H1 (cell line): Measurements from ENCODE around the gene UQCRC2. TPM values are rescaled to one million over a fixed set of nuclear protein-coding genes. Genes with fewer than 3 reads are reported as not detected.

ENCODE experiments used
- CTCF ChIA-PET: fragments of 300-600 bp; sonication (Branson Sonifier 250); formaldehyde crosslinking; loops from one replicate; lab custom pipeline; 2021; ENCODE audit not compliant: partially characterized antibody; lab: Charles Lee
- POLR2A ChIA-PET: fragments of 300-600 bp; sonication (Branson Sonifier 250); formaldehyde crosslinking; loops from one replicate; lab custom pipeline; 2021; ENCODE audit warnings: inconsistent platforms; ENCODE audit not compliant: partially characterized antibody; lab: Charles Lee
- DNase-seq, 2 experiments: peaks; one replicate each; pipeline versions ENCODE4 v3.0.0 to v3.0.0-alpha.2; 2010 to 2022; ENCODE audit warnings: low spot score in 2 of 2, low read depth in 1 of 2, mixed read lengths in 1 of 2
- FAIRE-seq: peaks from 2 replicates; lab custom pipeline; 2011; peaks lifted over from hg19 to GRCh38; lab: Jason Lieb, UNC
- H2AFZ ChIP-seq: 2 replicates; pipeline ENCODE4 v1.8.1; 2012; ENCODE audit warnings: low read length, inconsistent platforms
- H2AK5ac ChIP-seq: 2 replicates; pipeline ENCODE4 v1.6.1; 2013; ENCODE audit warnings: low read depth, low read length
- H2BK120ac ChIP-seq: replicated peaks from 2 replicates; pipeline ENCODE3; 2013; ENCODE audit warnings: low read depth, low read length, inconsistent platforms
- H2BK12ac ChIP-seq: 2 replicates; pipeline ENCODE4 v1.6.1; 2013; ENCODE audit warnings: low read depth, low read length
- H2BK15ac ChIP-seq: 2 replicates; pipeline ENCODE4 v1.6.1; 2013; ENCODE audit warnings: low read length
- H2BK20ac ChIP-seq: 2 replicates; pipeline ENCODE4 v1.6.1; 2013; ENCODE audit warnings: low read length
- H2BK5ac ChIP-seq: 2 replicates; pipeline ENCODE4 v1.6.1; 2013; ENCODE audit warnings: low read depth, low read length
- H3K14ac ChIP-seq: 2 replicates; pipeline ENCODE4 v1.6.1; 2013; ENCODE audit warnings: inconsistent platforms; ENCODE audit not compliant: insufficient read length
- H3K18ac ChIP-seq: 2 replicates; pipeline ENCODE4 v1.6.1; 2013; ENCODE audit warnings: low read length; ENCODE audit errors: extremely low read depth
- H3K23ac ChIP-seq: 2 replicates; pipeline ENCODE4 v1.6.1; 2013; ENCODE audit warnings: inconsistent platforms; ENCODE audit not compliant: insufficient read length
- H3K23me2 ChIP-seq: 2 replicates; pipeline ENCODE4 v1.6.1; 2013; ENCODE audit warnings: low read depth, low read length
- H3K27ac ChIP-seq: 2 replicates; pipeline ENCODE4 v1.6.1; 2011; ENCODE audit warnings: low read depth, low read length, inconsistent platforms
- H3K27me3 ChIP-seq, 4 experiments: replicated peaks in 1 of 4; 1 replicate in 1 of 4; 2 replicates in 3 of 4; pipeline versions ENCODE4 v1.6.1 to v1.8.1; 2011 to 2013; ENCODE audit warnings: low read length in 3 of 4, mild to moderate bottlenecking in 3 of 4, inconsistent platforms in 2 of 4, mixed read lengths in 2 of 4, moderate library complexity in 1 of 4; ENCODE audit not compliant: control insufficient read depth in 3 of 4, insufficient read depth in 3 of 4; ENCODE audit errors: extremely low read depth in 1 of 4
- H3K36me3 ChIP-seq, 4 experiments: 2 replicates each; pipeline versions ENCODE4 v1.6.1 to v1.8.1; 2011 to 2013; ENCODE audit warnings: mild to moderate bottlenecking in 4 of 4, low read length in 3 of 4, moderate library complexity in 2 of 4, control low read depth in 1 of 4, inconsistent platforms in 1 of 4; ENCODE audit not compliant: insufficient read depth in 4 of 4, control insufficient read depth in 2 of 4
- H3K4ac ChIP-seq: replicated peaks from 2 replicates; pipeline ENCODE3; 2013; ENCODE audit warnings: low read length, low read depth, mixed read lengths, inconsistent platforms; ENCODE audit not compliant: insufficient read length
- H3K4me1 ChIP-seq, 4 experiments: replicated peaks in 1 of 4; 1 replicate in 1 of 4; 2 replicates in 3 of 4; pipeline versions ENCODE4 v1.6.1 to v1.8.1; 2011 to 2013; ENCODE audit warnings: low read length in 3 of 4, inconsistent platforms in 2 of 4, mixed read lengths in 1 of 4; ENCODE audit not compliant: insufficient read depth in 4 of 4, control insufficient read depth in 3 of 4
- H3K4me2 ChIP-seq, 2 experiments: 2 replicates each; pipeline versions ENCODE4 v1.6.1 to v1.8.1; 2011 to 2013; ENCODE audit warnings: low read depth in 2 of 2, low read length in 2 of 2, control low read depth in 1 of 2, inconsistent platforms in 1 of 2, mild to moderate bottlenecking in 1 of 2; ENCODE audit not compliant: insufficient read depth in 1 of 2
- H3K4me3 ChIP-seq, 4 experiments: fragments of 200-600, 300-600 bp in 1 of 4; sonication (generic), shearing (Covaris generic), sonication (Bioruptor Twin) in 1 of 4; 2 replicates each; pipeline versions ENCODE4 v1.5.1 to v1.8.1; 2011 to 2016; ENCODE audit warnings: low read length in 4 of 4, low read depth in 3 of 4, control low read depth in 2 of 4, inconsistent platforms in 2 of 4, mild to moderate bottlenecking in 2 of 4, mixed read lengths in 1 of 4, moderate library complexity in 1 of 4; ENCODE audit not compliant: insufficient read depth in 2 of 4; ENCODE audit errors: extremely low read depth in 1 of 4
- H3K56ac ChIP-seq: replicated peaks from 2 replicates; pipeline ENCODE3; 2013; ENCODE audit warnings: low read depth, mild to moderate bottlenecking, mixed read lengths, low read length, inconsistent platforms; ENCODE audit not compliant: insufficient read length
- H3K79me1 ChIP-seq: 2 replicates; pipeline ENCODE4 v1.6.1; 2013; ENCODE audit warnings: low read depth, low read length, control low read depth
- H3K79me2 ChIP-seq, 2 experiments: 2 replicates each; pipeline versions ENCODE4 v1.6.1 to v1.8.1; 2012 to 2013; ENCODE audit warnings: low read length in 2 of 2, mild to moderate bottlenecking in 2 of 2, inconsistent platforms in 1 of 2; ENCODE audit not compliant: insufficient read depth in 2 of 2, control insufficient read depth in 1 of 2
- H3K9ac ChIP-seq, 4 experiments: replicated peaks in 1 of 4; 1 replicate in 1 of 4; 2 replicates in 3 of 4; pipeline versions ENCODE4 v1.6.1 to v1.8.1; 2011 to 2013; ENCODE audit warnings: low read depth in 3 of 4, low read length in 3 of 4, control low read depth in 2 of 4, mild to moderate bottlenecking in 2 of 4, moderate library complexity in 2 of 4, inconsistent platforms in 1 of 4; ENCODE audit errors: extremely low read depth in 1 of 4
- H3K9me3 ChIP-seq, 2 experiments: 2 replicates each; pipeline versions ENCODE4 v1.6.1 to v1.8.1; 2012 to 2013; ENCODE audit warnings: mild to moderate bottlenecking in 2 of 2, moderate library complexity in 2 of 2, control low read depth in 1 of 2, inconsistent platforms in 1 of 2, low read depth in 1 of 2, low read length in 1 of 2, mixed read lengths in 1 of 2; ENCODE audit not compliant: insufficient read depth in 2 of 2
- H4K20me1 ChIP-seq, 2 experiments: replicated peaks in 1 of 2; 2 replicates each; pipeline versions ENCODE3 to v1.8.1; 2011 to 2013; ENCODE audit warnings: inconsistent platforms in 2 of 2, low read length in 2 of 2, mild to moderate bottlenecking in 1 of 2; ENCODE audit not compliant: insufficient read depth in 2 of 2, control insufficient read depth in 1 of 2
- H4K5ac ChIP-seq: 2 replicates; pipeline ENCODE4 v1.6.1; 2013; ENCODE audit warnings: low read length, low read depth, mixed read lengths, inconsistent platforms; ENCODE audit not compliant: insufficient read length
- H4K8ac ChIP-seq: 2 replicates; pipeline ENCODE4 v1.8.0; 2013; ENCODE audit warnings: mild to moderate bottlenecking, moderate library complexity, low read length, inconsistent platforms; ENCODE audit not compliant: insufficient read depth; ENCODE audit errors: extremely low read depth
- H4K91ac ChIP-seq: replicated peaks from 2 replicates; pipeline ENCODE3; 2013; ENCODE audit warnings: low read length, mixed read lengths, inconsistent platforms; ENCODE audit not compliant: insufficient read length
- BCL11A ChIP-seq, 2 experiments: IDR thresholded peaks; one replicate each; pipeline ENCODE4 v1.6.1; 2011; ENCODE audit warnings: low read depth in 2 of 2, low read length in 2 of 2, mild to moderate bottlenecking in 2 of 2
- BRCA1 ChIP-seq: IDR thresholded peaks from 2 replicates; pipeline ENCODE4 v1.6.1; 2012; ENCODE audit warnings: low read depth, low read length, improper control_type of control experiment
- CTCF ChIP-seq, 3 experiments: IDR thresholded peaks; 1 replicate in 2 of 3; 2 replicates in 1 of 3; pipeline versions ENCODE4 v1.5.1 to v1.6.1; 2011; ENCODE audit warnings: low read length in 3 of 3, mild to moderate bottlenecking in 3 of 3, inconsistent platforms in 2 of 3, low read depth in 1 of 3, moderate library complexity in 1 of 3; ENCODE audit not compliant: insufficient read depth in 1 of 3; ENCODE audit errors: control extremely low read depth in 1 of 3
- EZH2 ChIP-seq: fragments of 200-600 bp; sonication (generic); IDR thresholded peaks from 2 replicates; pipeline ENCODE4 v1.7.1; 2012; ENCODE audit warnings: low read depth, mild to moderate bottlenecking, moderate library complexity, low read length, inconsistent platforms; ENCODE audit not compliant: severe bottlenecking
- NANOG ChIP-seq: IDR thresholded peaks from 2 replicates; pipeline ENCODE4 v1.6.1; 2011; ENCODE audit warnings: low read length, low read depth, mild to moderate bottlenecking, inconsistent platforms; ENCODE audit not compliant: insufficient read depth, poor library complexity, severe bottlenecking
- POLR2AphosphoS5 ChIP-seq: IDR thresholded peaks from 2 replicates; pipeline ENCODE4 v1.6.1; 2011; ENCODE audit warnings: low read depth, low read length
- RFX5 ChIP-seq: IDR thresholded peaks from 2 replicates; pipeline ENCODE4 v1.6.1; 2011; ENCODE audit warnings: low read depth, low read length, improper control_type of control experiment, borderline replicate concordance
- TAF1 ChIP-seq: IDR thresholded peaks from 2 replicates; pipeline ENCODE4 v1.6.1; 2011; ENCODE audit warnings: mild to moderate bottlenecking, low read depth, low read length
- TEAD4 ChIP-seq: IDR thresholded peaks from 2 replicates; pipeline ENCODE4 v1.6.1; 2012; ENCODE audit warnings: low read depth, low read length, inconsistent platforms, mixed read lengths
- WGBS, 2 experiments: shearing (Covaris generic) in 1 of 2; methylation state at CpG; one replicate each; pipeline versions ENCODE4 v1.1.6 to v1.1.7; 2013 to 2015; ENCODE audit warnings: low lambda C conversion rate in 2 of 2, mixed read lengths in 2 of 2, inconsistent platforms in 1 of 2, low coverage in 1 of 2, missing lambda C conversion rate in 1 of 2; ENCODE audit not compliant: insufficient replicate concordance in 2 of 2, insufficient coverage in 1 of 2, insufficient read length in 1 of 2; ENCODE audit errors: extremely low coverage in 1 of 2, missing lambda C conversion rate in 1 of 2; 5-methylcytosine and 5-hydroxymethylcytosine counted together
- polyA plus RNA-seq, 7 experiments: library from polyadenylated mRNA; depleted of rRNA in 3 of 7; stranded (reverse) in 5 of 7; unstranded in 2 of 7; fragments of >200 nt in 5 of 7; fragments of 200-250 nt in 2 of 7; gene quantifications; 1 replicate in 5 of 7; 2 replicates in 1 of 7; 4 replicates in 1 of 7; pipeline versions ENCODE4 v1.2.1 to v1.2.3, GENCODE V29; 2011 to 2013; ENCODE audit warnings: missing spikeins in 2 of 7, mixed read lengths in 2 of 7
- total RNA-seq: library from RNA; stranded (reverse); fragmentation: NEBNext Ultra II Directional; extraction: Animal tissue kit (Norgen Biotek cat#: 25700); gene quantifications from 2 replicates; pipeline ENCODE4 v1.2.1, GENCODE V29; 2021
- TF ChIP-seq, protein P1 (sequence below): IDR thresholded peaks from 2 replicates; pipeline ENCODE4 v1.6.1; 2011; ENCODE audit warnings: low read length, improper control_type of control experiment

Gene UQCRC2
- total and polyA plus RNA-seq, 2 of the 8 experiments (the other 6 are each of a cell fraction or from before 2014, with no cell fraction given): 94.4 to 182 TPM

- Histone ChIP-seq H2BK15ac (no peak overlapping the region), H3K4me3 (no peak overlapping the region), H4K5ac (no peak overlapping the region), H3K36me3 (no peaks in the 10 kb centered on the region), H4K20me1 (peaks cover 2 to 6% of the 10 kb centered on the region in 2 experiments), H3K27ac (no peak overlapping the region), H2BK120ac (no peak overlapping the region), H3K27me3 (no peaks in the 10 kb centered on the region; a peak in 1 of 7 replicates), H4K8ac (no peak overlapping the region), H2BK12ac (no peak overlapping the region), H2BK5ac (no peak overlapping the region), H3K4me2 (no peak overlapping the region), H3K56ac (no peak overlapping the region), H2BK20ac (no peak overlapping the region), H2AFZ (no peak overlapping the region), H3K9ac (no peak overlapping the region), H4K91ac (no peak overlapping the region), H3K79me2 (peaks cover 9 to 27% of the 10 kb centered on the region in 2 experiments), H3K4me1 (peaks cover 0 to 4% (median 1%) of the 10 kb centered on the region in 4 experiments; a peak in 3 of 7 replicates), H3K23me2 (peaks cover 12% of the 10 kb centered on the region), H3K4ac (no peak overlapping the region), H3K14ac (no peak overlapping the region), H3K23ac (no peak overlapping the region), H3K9me3 (no peaks in the 10 kb centered on the region), H3K18ac (no peak overlapping the region), H3K79me1 (peaks cover 4% of the 10 kb centered on the region), H2AK5ac (no peak overlapping the region)
- FAIRE-seq (no peak), DNase-seq (no peak)
- ChIA-PET POLR2A (interaction anchor here (0.9 kb wide), 1 partner anchor 12 kb away, joined by 4 read pairs; no protein-coding TSS in a partner anchor), CTCF (no interaction called here)
- WGBS, 2 experiments: 89% methylated on average over 1 of the region's 1 CpG; no CpG with 5 or more reads in 1 of the 2 experiments
- TF ChIP-seq CTCF (IDR thresholded peaks at IDR 0.05; ENCODE audit: control extremely low read depth in 1 of 3, insufficient read depth in 1 of 3, low read depth in 1 of 3, low read length in 3 of 3) (no peak), BRCA1 (no peak), POLR2AphosphoS5 (no peak), RFX5 (no peak), TEAD4 (no peak), TAF1 (no peak), EZH2 (no peak), NANOG (no peak), BCL11A (IDR thresholded peaks at IDR 0.05; ENCODE audit: low read depth in 2 of 2, low read length in 2 of 2) (no peak)
- TF ChIP-seq, protein P1, sequence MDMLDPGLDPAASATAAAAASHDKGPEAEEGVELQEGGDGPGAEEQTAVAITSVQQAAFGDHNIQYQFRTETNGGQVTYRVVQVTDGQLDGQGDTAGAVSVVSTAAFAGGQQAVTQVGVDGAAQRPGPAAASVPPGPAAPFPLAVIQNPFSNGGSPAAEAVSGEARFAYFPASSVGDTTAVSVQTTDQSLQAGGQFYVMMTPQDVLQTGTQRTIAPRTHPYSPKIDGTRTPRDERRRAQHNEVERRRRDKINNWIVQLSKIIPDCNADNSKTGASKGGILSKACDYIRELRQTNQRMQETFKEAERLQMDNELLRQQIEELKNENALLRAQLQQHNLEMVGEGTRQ: no peak
Observed at GRCh38 chr16:21949713-21950260, 3.4 kb upstream of the UQCRC2 start.
